Activated CD8-positive, alpha-beta memory T cell treated with anti-CD3 and anti-CD28 coated beads, Interleukin-2, amount 50 U/mL, for 48 hours (primary cell): ENCODE data around the gene SESN1.
"Not testable (repeated sequence)": the region's sequence is repeated elsewhere in the genome, so short reads cannot be mapped to it uniquely, and the experiment has no call there.

Experiments
- DNase-seq: peaks from one replicate; pipeline ENCODE4 v3.0.0-alpha.2; 2020

SESN1 gene

GRCh38 chr6:109093732-109094415 is 772 bp downstream of the SESN1 start:
- DNase-seq = no peak

- no peak for DNase-seq
These were observed 2.6 kb downstream of the SESN1 start for GRCh38 chr6:109092074-109092473.

DNA sequence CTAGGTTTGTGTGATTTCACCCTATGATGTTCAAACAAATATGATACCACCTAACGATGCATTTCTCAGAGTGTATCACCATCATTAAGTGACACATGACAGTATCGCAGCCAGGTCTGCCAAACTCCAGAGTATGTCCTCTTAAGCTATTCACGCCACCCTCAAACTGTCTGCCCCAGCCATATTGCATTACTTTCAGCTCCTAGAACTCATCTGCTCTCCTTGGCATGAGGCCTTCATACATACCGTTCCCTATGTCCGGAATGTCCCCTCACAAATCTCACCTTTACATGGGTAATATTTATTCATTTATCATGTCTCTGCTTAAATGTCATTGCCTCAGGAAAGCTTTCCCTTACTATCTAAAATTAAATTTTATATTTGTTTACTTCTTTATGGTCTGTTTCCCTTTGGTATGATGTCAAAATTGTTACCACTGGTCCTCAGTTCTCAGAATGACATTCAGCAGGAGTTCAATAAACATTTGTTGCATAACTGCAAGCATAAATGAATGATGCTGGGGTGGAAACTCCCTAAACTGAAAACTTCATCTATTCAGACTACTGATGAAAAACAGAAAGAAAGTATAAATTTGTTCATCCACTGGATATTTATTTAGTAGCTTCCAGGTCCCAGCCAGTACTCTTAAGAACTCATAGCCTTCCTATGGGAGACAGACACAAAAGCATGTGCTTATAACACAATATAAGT is 3.2 kb downstream of the SESN1 start:
- no peak for DNase-seq

GRCh38 chr6:109088995-109089394 is 5.7 kb downstream of the SESN1 start:
- no peak for DNase-seq

DNA sequence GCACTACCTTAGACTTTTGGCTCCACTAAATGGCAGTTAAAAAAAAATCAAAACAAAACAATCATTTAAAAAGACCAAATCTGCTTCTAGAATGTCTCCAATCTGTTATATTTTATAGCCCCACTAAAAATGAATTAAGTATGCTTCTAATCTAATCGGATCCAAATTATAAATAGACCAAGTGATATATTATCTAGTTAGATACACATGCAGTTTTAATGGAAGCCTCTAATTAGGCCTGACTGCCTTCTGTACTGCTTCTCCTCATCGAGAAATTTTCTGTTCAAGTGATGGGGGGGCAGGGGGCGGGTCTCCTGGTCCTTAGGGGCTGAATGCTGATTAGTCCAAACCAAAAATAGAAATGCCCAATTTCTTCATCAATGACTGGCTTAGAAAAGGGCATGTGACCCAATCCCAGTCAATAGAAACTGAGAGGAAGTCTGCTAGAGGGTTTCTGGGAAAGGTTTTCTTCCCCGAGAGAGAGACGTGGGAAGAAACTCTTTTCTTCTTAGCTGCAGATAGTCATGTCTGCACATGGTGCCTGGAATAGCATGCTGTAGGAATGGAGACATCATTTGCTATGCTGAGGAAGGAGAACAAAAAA is 6.9 kb downstream of the SESN1 start:
- DNase-seq = no peak

DNA sequence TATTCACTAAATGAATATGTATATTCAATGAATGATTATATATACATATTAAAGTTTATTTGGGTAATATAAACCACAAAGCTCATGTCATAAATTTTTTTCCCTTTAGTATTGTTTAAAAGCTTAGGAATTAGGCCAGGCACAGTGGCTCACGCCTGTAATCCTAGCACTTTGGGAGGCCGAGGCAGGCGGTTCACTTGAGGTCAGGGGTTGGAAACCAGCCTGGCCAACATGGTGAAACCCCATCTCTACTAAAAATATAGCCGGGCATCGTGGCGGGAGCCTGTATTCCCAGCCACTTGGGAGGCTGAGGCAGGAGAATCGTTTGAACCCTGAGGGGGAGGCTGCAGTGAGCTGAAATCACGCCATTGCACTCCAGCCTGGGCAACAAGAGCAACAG is 10.5 kb downstream of the SESN1 start:
- not testable (repeated sequence) for DNase-seq

DNA sequence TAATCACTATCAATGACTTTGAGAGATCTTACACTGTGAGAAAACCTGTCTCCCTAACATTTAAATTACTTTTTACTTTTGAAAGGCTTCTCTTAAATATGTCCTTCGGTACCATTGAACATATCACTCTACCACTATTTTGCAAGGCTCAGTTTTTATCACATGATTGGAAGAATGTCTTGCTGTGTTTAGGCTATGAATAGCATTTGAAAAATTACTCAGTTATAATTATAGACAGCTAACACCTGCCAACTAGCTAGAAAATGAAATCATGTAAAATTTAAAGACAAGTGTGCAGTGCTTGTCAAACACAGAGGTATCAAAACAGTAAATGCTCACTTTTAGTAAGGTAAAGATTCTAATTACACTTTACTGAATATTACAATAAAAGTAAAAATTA is 11.0 kb downstream of the SESN1 start:
- no peak for DNase-seq

DNA sequence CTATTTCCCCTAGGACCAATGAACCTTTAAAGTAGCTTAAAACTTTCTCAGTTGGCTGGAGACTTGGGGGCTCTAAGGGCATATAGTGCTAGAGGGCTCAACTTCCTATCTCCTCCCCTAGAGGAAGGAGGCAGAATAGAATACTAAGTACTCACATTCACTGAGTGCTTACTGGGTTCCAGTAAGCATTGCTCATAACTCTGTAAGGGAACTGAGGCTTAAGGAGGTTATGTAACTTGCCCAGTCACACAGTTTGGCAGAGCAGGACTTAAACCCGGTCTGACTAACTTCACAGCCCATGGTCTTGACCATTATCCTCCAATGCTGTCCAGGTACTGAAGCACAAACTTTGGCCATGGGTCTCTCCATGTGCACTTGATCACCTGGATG is 12.5 kb downstream of the SESN1 start:
- DNase-seq = no peak

GRCh38 chr6:109081516-109082187 is 13.0 kb downstream of the SESN1 start:
- DNase-seq = no peak

GRCh38 chr6:109081026-109081425 is 13.6 kb downstream of the SESN1 start:
- no peak for DNase-seq

DNA sequence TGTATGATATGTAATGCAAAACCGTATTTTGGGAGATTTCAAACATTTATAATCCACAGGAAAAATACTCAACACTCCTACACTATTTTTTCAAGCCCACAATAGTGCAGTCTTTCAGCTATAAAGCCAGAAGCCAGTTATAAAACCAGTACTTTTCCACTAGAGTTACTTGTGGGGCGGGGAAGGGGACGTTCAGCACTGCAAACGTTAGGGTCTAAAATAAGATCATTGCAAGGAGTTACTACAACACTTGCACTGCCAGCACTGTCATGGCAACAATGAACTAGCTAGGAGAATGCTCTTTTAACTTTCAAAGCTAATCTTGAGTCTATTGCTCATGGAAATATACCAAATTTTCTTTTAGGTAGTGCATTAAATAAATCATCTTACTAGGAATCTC is 14.7 kb downstream of the SESN1 start:
- DNase-seq = no peak

GRCh38 chr6:109076377-109076776 is 18.3 kb downstream of the SESN1 start:
- no peak for DNase-seq

DNA sequence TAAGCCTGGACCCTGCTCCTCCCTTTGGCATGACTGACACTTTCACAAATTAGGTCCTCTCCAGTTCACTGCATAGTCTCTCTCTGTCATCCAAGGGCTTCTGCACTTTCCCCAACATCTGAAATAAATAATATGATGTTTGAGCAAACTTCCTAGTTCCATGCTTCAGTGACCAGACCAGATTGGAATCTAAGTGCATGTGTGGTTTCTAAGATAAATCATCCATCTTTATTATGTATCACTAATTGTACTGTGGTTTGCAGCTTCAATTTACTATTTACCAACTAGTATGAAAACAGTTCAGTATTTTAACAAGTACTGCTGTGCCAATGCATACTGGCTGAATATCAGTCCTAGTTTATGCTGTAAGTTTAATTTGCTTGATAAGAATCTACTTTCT is 18.7 kb downstream of the SESN1 start:
- no peak for DNase-seq

- no peak for DNase-seq
These were observed 20.6 kb downstream of the SESN1 start for GRCh38 chr6:109074133-109074415.

GRCh38 chr6:109073344-109074132 is 21.1 kb downstream of the SESN1 start:
- DNase-seq = no peak

DNA sequence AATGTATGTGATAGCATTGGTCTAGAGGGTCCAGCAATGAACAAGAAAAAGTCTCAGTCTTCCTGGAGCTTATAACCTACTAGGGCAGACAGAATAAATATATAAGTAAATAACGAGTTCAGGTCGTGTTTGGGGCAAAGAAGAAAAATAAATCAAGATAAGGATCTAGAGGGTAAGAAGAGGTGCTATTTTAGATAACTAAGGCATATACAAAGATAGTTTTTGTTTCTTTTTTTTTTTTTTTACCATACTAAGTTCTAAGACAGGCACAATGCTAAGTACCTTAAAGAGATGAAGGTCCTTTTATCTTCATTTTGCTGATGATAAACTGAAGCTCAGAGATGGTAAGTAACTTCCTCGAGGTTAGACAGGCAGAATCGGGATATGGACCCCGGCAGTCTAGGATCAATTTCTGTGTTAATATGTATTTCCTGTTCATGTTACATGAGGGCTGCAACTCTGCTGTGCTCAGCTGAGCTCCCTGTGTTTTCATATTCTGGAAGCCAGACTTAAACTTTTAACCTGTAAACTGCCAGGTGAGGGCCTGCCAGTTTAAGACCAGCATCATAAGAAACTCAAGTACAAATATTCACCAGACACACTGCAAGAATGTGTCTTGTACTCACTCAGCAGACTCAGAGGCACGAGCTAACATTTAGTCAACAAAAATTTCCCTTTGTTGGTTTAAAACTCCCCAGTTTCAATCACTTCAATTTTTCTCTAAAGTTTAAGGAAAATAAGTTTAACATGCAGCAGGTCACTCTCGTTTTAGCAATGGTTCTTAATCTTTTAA is 23.3 kb downstream of the SESN1 start:
- DNase-seq = no peak

- no peak for DNase-seq
These were observed 24.9 kb downstream of the SESN1 start for GRCh38 chr6:109069746-109070145.

DNA sequence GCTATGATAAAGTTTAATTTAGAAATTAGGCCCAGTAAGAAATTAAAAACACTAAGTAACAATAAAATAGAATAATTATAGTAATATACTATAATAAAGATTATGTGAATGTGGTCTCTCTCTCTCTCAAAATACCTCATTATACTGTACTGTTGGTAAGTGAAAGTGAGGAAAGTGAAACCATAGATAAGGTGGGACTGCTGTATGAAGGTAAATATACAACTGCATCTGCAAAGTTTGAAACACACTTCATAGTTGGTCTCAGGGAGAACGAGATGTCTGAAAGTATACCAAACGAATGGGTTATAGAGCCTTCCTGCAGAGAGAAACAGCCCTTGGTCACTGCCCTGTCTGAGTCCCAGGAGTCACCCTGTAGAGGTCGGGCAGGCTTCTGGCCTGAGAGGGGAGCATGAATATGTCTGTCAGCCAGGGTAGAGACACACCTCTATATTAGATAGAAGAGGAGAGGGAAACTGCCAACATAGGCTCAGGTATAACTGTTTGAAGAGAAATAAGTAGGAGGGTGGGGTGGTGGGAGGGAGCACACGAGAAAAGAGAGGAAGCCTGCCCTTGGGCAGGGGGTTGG is 31.8 kb downstream of the SESN1 start:
- no peak for DNase-seq

GRCh38 chr6:109062216-109062615 is 32.4 kb downstream of the SESN1 start:
- no peak for DNase-seq

GRCh38 chr6:109060571-109060970 is 34.1 kb downstream of the SESN1 start:
- no peak for DNase-seq

DNA sequence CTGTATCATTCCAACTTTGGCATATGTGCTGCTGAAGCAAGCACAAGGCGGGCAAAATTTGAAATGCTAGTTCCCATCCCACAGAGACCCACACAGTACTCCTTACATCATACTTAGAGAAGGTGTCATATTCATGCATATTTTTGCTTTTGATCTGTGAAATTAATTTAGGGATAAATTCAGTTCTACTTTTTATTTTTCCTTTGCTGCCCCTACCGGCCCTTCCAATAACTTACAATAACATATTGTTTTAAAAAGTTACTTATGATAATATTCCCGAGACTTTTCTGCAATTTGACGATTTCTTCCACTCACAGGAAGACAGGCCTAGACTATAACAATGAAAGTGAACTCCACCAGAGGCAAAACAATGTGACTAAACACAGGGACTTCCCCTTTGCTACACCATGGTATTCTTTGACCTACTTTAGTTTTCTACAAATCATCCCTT is 35.0 kb downstream of the SESN1 start:
- DNase-seq = no peak

GRCh38 chr6:109059153-109059552 is 35.5 kb downstream of the SESN1 start:
- DNase-seq = no peak
